NOMO-1 (cell line): ENCODE results near the gene ASB12.

Experiments used
- DNase-seq, 2 experiments: peaks; one replicate each; lab custom pipeline; 2025; ENCODE audit not compliant: unreplicated experiment in 2 of 2; lab: John Stamatoyannopoulos, UW

ASB12 gene

GRCh38 chrX:64186974-64187761 is 43.2 kb downstream of the ASB12 start:
- DNase-seq: no peak

GRCh38 chrX:64184396-64184795 is 46.0 kb downstream of the ASB12 start:
- no peak for DNase-seq

GRCh38 chrX:64182208-64182607 is 48.2 kb downstream of the ASB12 start:
- no peak for DNase-seq

- DNase-seq: no peak
These were observed 53.5 kb downstream of the ASB12 start for GRCh38 chrX:64176876-64177275.
